Measurements from ENCODE around the gene DNAAF5.

The DNAAF5 gene

DNA sequence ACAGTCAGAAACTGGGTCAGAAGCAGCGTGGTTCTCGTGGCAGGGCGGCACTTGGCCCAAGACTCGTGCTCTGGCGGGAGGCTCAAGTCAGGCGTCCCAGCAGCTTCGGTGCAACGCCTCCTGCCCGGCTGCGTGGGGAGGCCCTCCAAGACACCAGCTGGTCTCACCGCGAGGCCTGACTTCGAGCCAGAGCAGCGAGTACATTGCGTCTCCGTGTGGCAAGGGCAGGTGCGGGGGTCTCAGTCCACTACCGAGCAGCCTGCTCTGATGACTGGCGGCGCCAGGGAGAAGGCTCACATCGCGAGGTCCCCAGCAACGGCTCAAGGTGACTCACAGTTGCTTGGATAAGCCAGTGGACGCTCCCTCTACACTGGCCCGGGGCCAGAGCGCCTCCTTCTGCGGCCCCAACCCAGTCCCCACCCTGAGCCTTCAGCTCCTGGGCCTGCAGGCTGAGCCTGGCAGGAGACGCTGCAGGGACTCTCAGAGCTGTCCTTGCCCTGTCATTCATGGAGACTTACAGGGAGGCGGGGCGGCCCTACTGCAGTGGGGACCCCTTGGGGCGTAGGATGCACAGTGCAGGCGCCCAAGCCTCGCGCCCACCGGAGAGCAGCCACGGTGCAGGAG, 42.5 kb downstream of the DNAAF5 start:
- H3K4ac ChIP-seq (ENCODE audit: low read depth, low read length), result no peak overlapping the region
- H3K27ac ChIP-seq (ENCODE audit: low read depth, low read length), result no peak overlapping the region
- no peak overlapping the region for H2BK5ac ChIP-seq (ENCODE audit: low read depth, low read length, poor library complexity)
- H4K8ac ChIP-seq (ENCODE audit: low read depth, low read length), result no peak overlapping the region
- no CpG with 5 or more reads among the region's 36 CpGs for WGBS (ENCODE audit: extremely low coverage, insufficient coverage, insufficient read length)
- no peak overlapping the region for H2AK5ac ChIP-seq (ENCODE audit: low read length)
- H2BK12ac ChIP-seq (ENCODE audit: low read length), result no peak overlapping the region
- no peaks in the 10 kb centered on the region for H3K27me3 ChIP-seq (ENCODE audit: insufficient read depth, low read length)
- no peak overlapping the region for H3K4me2 ChIP-seq (ENCODE audit: low read length)
- no peak overlapping the region for H3K9ac ChIP-seq (ENCODE audit: low read length)
- no peak overlapping the region for H3K4me3 ChIP-seq (ENCODE audit: low read depth, low read length)
- H3K79me2 ChIP-seq (ENCODE audit: control insufficient read depth, insufficient read depth, low read length, poor library complexity), result no peaks in the 10 kb centered on the region
- no peak overlapping the region for H3K14ac ChIP-seq (ENCODE audit: low read length)
- H4K91ac ChIP-seq (ENCODE audit: low read depth, low read length), result no peak overlapping the region
- no peak overlapping the region for H3K18ac ChIP-seq (ENCODE audit: low read length)
- H2BK120ac ChIP-seq (ENCODE audit: insufficient read depth, low read length, poor library complexity), result no peak overlapping the region
- no peak overlapping the region for H3K23ac ChIP-seq (ENCODE audit: low read length)
- H3K4me1 ChIP-seq (ENCODE audit: control insufficient read depth in 1 of 2, insufficient read depth in 2 of 2, low read length in 2 of 2), result peaks cover 2 to 7% of the 10 kb centered on the region in 2 experiments
- DNase-seq, result no peak
- H3K9me3 ChIP-seq (ENCODE audit: insufficient read depth, low read depth, low read length), result peaks cover 3% of the 10 kb centered on the region
- H3K79me1 ChIP-seq (ENCODE audit: low read length), result no peaks in the 10 kb centered on the region
- no peak overlapping the region for H4K12ac ChIP-seq (ENCODE audit: low read depth, low read length)
- H3K36me3 ChIP-seq (ENCODE audit: control insufficient read depth in 1 of 2, insufficient read depth in 2 of 2, low read length in 2 of 2), result peaks cover 30 to 40% of the 10 kb centered on the region in 2 experiments
- H2AFZ ChIP-seq (ENCODE audit: insufficient read depth, low read length, poor library complexity), result no peak overlapping the region

DNA sequence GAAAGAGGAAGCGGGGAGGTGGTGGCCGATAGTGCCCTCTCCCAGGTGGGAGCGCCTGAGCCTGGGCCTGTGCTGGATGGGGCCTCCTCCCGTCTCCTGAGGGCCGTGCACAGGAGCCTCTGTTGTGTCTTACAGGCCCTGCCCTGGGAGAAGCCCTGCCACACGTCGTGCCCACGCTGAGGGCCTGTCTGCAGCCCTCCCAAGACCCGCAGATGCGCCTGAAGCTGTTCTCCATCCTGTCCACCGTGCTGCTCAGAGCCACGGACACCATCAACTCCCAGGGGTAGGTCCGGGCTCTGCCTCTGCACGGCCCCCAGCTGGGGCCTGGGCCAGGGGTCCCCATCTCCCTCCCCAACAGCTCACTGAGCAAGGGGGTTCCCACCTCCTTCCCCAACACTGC, 43.8 kb downstream of the DNAAF5 start:
- no peak overlapping the region for H3K4ac ChIP-seq (ENCODE audit: low read depth, low read length)
- no CpG with 5 or more reads among the region's 14 CpGs for WGBS (ENCODE audit: extremely low coverage, insufficient coverage, insufficient read length)
- no peak overlapping the region for H3K4me3 ChIP-seq (ENCODE audit: low read depth, low read length)
- peaks cover 25 to 34% of the 10 kb centered on the region in 2 experiments for H3K36me3 ChIP-seq (ENCODE audit: control insufficient read depth in 1 of 2, insufficient read depth in 2 of 2, low read length in 2 of 2)
- no peak for DNase-seq
- H3K9ac ChIP-seq (ENCODE audit: low read length), result no peak overlapping the region
- H3K14ac ChIP-seq (ENCODE audit: low read length), result no peak overlapping the region
- H3K79me2 ChIP-seq (ENCODE audit: control insufficient read depth, insufficient read depth, low read length, poor library complexity), result no peaks in the 10 kb centered on the region
- H3K4me2 ChIP-seq (ENCODE audit: low read length), result no peak overlapping the region
- no peak overlapping the region for H4K91ac ChIP-seq (ENCODE audit: low read depth, low read length)
- H2AK5ac ChIP-seq (ENCODE audit: low read length), result no peak overlapping the region
- H2AFZ ChIP-seq (ENCODE audit: insufficient read depth, low read length, poor library complexity), result no peak overlapping the region
- H3K27me3 ChIP-seq (ENCODE audit: insufficient read depth, low read length), result no peaks in the 10 kb centered on the region
- no peaks in the 10 kb centered on the region for H3K79me1 ChIP-seq (ENCODE audit: low read length)
- H2BK5ac ChIP-seq (ENCODE audit: low read depth, low read length, poor library complexity), result no peak overlapping the region
- no peak overlapping the region for H4K8ac ChIP-seq (ENCODE audit: low read depth, low read length)
- no peak overlapping the region for H3K27ac ChIP-seq (ENCODE audit: low read depth, low read length)
- no peak overlapping the region for H2BK120ac ChIP-seq (ENCODE audit: insufficient read depth, low read length, poor library complexity)
- H2BK12ac ChIP-seq (ENCODE audit: low read length), result no peak overlapping the region
- peaks cover 2 to 7% of the 10 kb centered on the region in 2 experiments for H3K4me1 ChIP-seq (ENCODE audit: control insufficient read depth in 1 of 2, insufficient read depth in 2 of 2, low read length in 2 of 2)
- H4K12ac ChIP-seq (ENCODE audit: low read depth, low read length), result no peak overlapping the region
- H3K23ac ChIP-seq (ENCODE audit: low read length), result no peak overlapping the region
- no peak overlapping the region for H3K18ac ChIP-seq (ENCODE audit: low read length)
- peaks cover 3% of the 10 kb centered on the region for H3K9me3 ChIP-seq (ENCODE audit: insufficient read depth, low read depth, low read length)

DNA sequence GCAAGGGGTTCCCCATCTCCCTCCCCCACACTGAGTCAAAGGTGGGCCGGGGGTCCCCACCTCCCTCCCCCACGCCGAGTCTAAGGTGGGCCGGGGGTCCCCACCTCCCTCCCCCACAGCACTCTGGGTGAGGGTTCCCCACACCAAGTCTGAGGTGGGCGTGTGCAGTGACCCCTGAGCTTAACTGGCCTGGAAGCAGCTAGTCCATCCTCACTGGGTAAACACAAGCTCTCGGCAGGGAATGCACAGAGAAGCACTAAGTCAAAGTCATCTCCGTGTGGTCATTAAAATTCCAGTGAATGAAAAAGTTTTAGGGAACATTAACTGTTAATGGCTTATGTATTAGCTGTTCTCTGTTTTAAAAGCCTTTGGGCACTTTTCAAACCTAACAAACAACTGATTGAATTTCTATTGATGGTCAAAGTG, 44.3 kb downstream of the DNAAF5 start:
- H3K27me3 ChIP-seq (ENCODE audit: insufficient read depth, low read length), result no peaks in the 10 kb centered on the region
- no peak overlapping the region for H3K14ac ChIP-seq (ENCODE audit: low read length)
- no peaks in the 10 kb centered on the region for H3K79me2 ChIP-seq (ENCODE audit: control insufficient read depth, insufficient read depth, low read length, poor library complexity)
- no peak overlapping the region for H4K12ac ChIP-seq (ENCODE audit: low read depth, low read length)
- H2BK120ac ChIP-seq (ENCODE audit: insufficient read depth, low read length, poor library complexity), result no peak overlapping the region
- H3K9ac ChIP-seq (ENCODE audit: low read length), result no peak overlapping the region
- no CpG with 5 or more reads among the region's 7 CpGs for WGBS (ENCODE audit: extremely low coverage, insufficient coverage, insufficient read length)
- no peak overlapping the region for H3K4me2 ChIP-seq (ENCODE audit: low read length)
- no peak overlapping the region for H3K18ac ChIP-seq (ENCODE audit: low read length)
- H3K4ac ChIP-seq (ENCODE audit: low read depth, low read length), result no peak overlapping the region
- H3K79me1 ChIP-seq (ENCODE audit: low read length), result no peaks in the 10 kb centered on the region
- H3K36me3 ChIP-seq (ENCODE audit: control insufficient read depth in 1 of 2, insufficient read depth in 2 of 2, low read length in 2 of 2), result peaks cover 22 to 33% of the 10 kb centered on the region in 2 experiments
- H3K4me3 ChIP-seq (ENCODE audit: low read depth, low read length), result no peak overlapping the region
- H3K9me3 ChIP-seq (ENCODE audit: insufficient read depth, low read depth, low read length), result peaks cover 3% of the 10 kb centered on the region
- H4K8ac ChIP-seq (ENCODE audit: low read depth, low read length), result no peak overlapping the region
- no peak overlapping the region for H2AFZ ChIP-seq (ENCODE audit: insufficient read depth, low read length, poor library complexity)
- no peak overlapping the region for H2BK12ac ChIP-seq (ENCODE audit: low read length)
- no peak overlapping the region for H3K23ac ChIP-seq (ENCODE audit: low read length)
- no peak overlapping the region for H4K91ac ChIP-seq (ENCODE audit: low read depth, low read length)
- no peak overlapping the region for H3K27ac ChIP-seq (ENCODE audit: low read depth, low read length)
- no peak for DNase-seq
- H3K4me1 ChIP-seq (ENCODE audit: control insufficient read depth in 1 of 2, insufficient read depth in 2 of 2, low read length in 2 of 2), result peaks cover 2 to 7% of the 10 kb centered on the region in 2 experiments
- H2AK5ac ChIP-seq (ENCODE audit: low read length), result no peak overlapping the region
- H2BK5ac ChIP-seq (ENCODE audit: low read depth, low read length, poor library complexity), result no peak overlapping the region

DNA sequence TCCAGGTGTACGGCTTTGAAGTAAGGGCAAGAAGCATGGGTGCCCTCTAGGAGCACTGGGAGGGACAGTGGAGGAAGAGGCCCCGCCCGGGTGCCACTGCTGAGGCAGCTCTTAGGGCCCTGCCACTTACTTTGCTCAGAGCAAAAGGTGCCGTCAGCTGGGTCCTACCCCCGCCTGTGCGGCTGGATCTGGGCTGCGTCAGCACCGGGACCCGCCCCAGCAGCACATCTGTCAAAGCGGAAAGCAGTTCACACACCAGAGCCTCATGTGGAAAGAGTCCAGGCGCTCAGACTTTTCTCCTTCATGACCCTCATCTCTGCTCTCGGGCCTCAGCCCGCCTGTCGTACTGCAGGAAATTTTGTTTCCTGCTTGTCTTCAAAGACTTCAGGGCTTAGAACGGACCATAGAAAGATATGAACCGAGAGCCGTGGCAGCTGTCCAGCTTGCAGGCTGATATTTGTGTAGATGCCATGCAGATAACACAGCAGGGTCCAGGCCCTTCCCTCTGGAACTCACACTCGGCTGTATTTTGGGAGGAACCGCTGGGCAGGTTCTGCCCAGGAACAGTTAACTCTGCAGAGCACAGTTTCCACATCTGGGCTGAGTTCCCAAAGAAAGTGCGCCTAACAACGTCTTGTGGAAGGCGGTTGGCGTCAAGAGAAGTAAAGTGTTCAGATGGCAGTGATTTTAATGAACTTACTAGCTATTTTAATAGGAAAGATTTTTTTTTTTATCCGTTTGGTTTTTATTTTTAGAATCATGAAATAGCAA, 44.9 kb downstream of the DNAAF5 start:
- no peak overlapping the region for H3K18ac ChIP-seq (ENCODE audit: low read length)
- no peak overlapping the region for H3K27ac ChIP-seq (ENCODE audit: low read depth, low read length)
- no CpG with 5 or more reads among the region's 24 CpGs for WGBS (ENCODE audit: extremely low coverage, insufficient coverage, insufficient read length)
- no peak overlapping the region for H3K4ac ChIP-seq (ENCODE audit: low read depth, low read length)
- H3K4me2 ChIP-seq (ENCODE audit: low read length), result no peak overlapping the region
- H4K12ac ChIP-seq (ENCODE audit: low read depth, low read length), result no peak overlapping the region
- no peak overlapping the region for H3K14ac ChIP-seq (ENCODE audit: low read length)
- no peak overlapping the region for H2BK12ac ChIP-seq (ENCODE audit: low read length)
- H2AK5ac ChIP-seq (ENCODE audit: low read length), result no peak overlapping the region
- peaks cover 2 to 7% of the 10 kb centered on the region in 2 experiments for H3K4me1 ChIP-seq (ENCODE audit: control insufficient read depth in 1 of 2, insufficient read depth in 2 of 2, low read length in 2 of 2)
- no peak overlapping the region for H3K4me3 ChIP-seq (ENCODE audit: low read depth, low read length)
- H3K36me3 ChIP-seq (ENCODE audit: control insufficient read depth in 1 of 2, insufficient read depth in 2 of 2, low read length in 2 of 2), result peaks cover 24 to 34% of the 10 kb centered on the region in 2 experiments
- H3K9ac ChIP-seq (ENCODE audit: low read length), result no peak overlapping the region
- no peak overlapping the region for H2BK5ac ChIP-seq (ENCODE audit: low read depth, low read length, poor library complexity)
- H2BK120ac ChIP-seq (ENCODE audit: insufficient read depth, low read length, poor library complexity), result no peak overlapping the region
- H4K91ac ChIP-seq (ENCODE audit: low read depth, low read length), result no peak overlapping the region
- no peaks in the 10 kb centered on the region for H3K79me2 ChIP-seq (ENCODE audit: control insufficient read depth, insufficient read depth, low read length, poor library complexity)
- H2AFZ ChIP-seq (ENCODE audit: insufficient read depth, low read length, poor library complexity), result no peak overlapping the region
- no peak for DNase-seq
- H4K8ac ChIP-seq (ENCODE audit: low read depth, low read length), result no peak overlapping the region
- no peaks in the 10 kb centered on the region for H3K79me1 ChIP-seq (ENCODE audit: low read length)
- peaks cover 3% of the 10 kb centered on the region for H3K9me3 ChIP-seq (ENCODE audit: insufficient read depth, low read depth, low read length)
- no peak overlapping the region for H3K23ac ChIP-seq (ENCODE audit: low read length)
- H3K27me3 ChIP-seq (ENCODE audit: insufficient read depth, low read length), result no peaks in the 10 kb centered on the region
